ENCODE results near the gene PPARG.
"Not testable (repeated sequence)": the region's sequence is repeated elsewhere in the genome, so short reads cannot be mapped to it uniquely, and the experiment has no call there.

PPARG gene

DNA sequence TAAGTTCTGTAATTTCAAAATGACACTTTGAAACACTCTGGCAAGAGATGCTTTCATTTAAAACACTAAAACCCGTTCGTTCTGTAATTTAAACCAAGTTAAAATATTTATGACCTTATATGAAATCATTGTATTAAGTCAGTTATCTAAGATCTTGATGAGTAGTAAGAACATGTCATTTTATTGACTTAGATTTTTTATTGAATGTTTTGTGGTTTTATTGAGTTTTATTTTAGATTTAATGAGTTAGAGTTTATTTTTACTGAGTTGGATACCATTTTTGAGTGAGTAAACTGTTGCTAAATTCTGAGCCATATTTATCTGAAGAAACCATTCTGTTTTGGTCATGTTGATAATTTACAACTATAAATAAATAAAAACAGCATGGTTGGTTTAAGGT, 94.3 kb downstream of the PPARG start:
- no peak for DNase-seq

DNA sequence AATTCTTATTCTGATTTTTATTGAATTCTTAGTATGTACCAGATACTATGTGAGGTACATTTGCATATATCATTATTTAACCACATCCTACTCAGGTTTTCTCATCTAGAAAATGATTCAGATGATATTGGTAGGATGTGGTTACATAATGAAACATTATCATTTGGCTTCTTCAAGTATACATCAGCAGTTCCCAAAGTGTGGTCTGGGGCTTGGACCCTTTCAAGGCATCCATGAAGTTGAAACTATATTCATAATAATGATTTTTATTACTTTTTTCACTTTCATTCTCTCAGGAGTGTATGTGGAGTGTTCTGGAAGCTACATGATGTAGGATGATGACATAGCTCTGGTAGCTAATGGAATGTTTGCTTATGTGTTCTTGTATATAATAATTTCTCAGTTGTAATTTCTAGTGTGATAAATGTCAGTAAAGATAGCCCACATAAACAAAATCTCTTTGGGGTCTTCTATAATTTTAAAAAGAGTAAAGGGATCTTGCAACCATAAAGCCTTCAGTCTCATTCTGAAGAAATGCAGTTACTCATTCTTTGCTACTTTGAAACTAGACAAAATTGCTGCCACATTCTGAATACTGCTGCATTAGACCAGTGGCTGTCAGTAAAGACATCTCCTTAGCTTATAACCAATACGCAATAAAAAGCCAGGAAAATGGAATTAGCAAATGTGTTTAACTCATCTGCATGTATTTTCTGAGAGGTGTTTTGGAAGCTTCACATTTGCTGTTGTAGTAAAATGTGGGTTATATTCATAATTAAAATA, 95.8 kb downstream of the PPARG start:
- DNase-seq: no peak

- DNase-seq: not testable (repeated sequence)
Observed at GRCh38 chr3:12386514-12387291, 97.8 kb downstream of the PPARG start.

- DNase-seq: no peak
Observed at GRCh38 chr3:12388185-12388584, 99.3 kb downstream of the PPARG start.

- no peak for DNase-seq
Observed at GRCh38 chr3:12392101-12392878, 103.4 kb downstream of the PPARG start.

- DNase-seq: no peak
Observed at GRCh38 chr3:12393894-12394293, 105.0 kb downstream of the PPARG start.

- DNase-seq: no peak
Observed at GRCh38 chr3:12394569-12395271, 105.8 kb downstream of the PPARG start.

GRCh38 chr3:12395349-12396012, 106.6 kb downstream of the PPARG start:
- DNase-seq: no peak

GRCh38 chr3:12396471-12396870, 107.6 kb downstream of the PPARG start:
- DNase-seq: no peak

- DNase-seq: no peak
Observed at GRCh38 chr3:12399226-12399625, 110.4 kb downstream of the PPARG start.

DNA sequence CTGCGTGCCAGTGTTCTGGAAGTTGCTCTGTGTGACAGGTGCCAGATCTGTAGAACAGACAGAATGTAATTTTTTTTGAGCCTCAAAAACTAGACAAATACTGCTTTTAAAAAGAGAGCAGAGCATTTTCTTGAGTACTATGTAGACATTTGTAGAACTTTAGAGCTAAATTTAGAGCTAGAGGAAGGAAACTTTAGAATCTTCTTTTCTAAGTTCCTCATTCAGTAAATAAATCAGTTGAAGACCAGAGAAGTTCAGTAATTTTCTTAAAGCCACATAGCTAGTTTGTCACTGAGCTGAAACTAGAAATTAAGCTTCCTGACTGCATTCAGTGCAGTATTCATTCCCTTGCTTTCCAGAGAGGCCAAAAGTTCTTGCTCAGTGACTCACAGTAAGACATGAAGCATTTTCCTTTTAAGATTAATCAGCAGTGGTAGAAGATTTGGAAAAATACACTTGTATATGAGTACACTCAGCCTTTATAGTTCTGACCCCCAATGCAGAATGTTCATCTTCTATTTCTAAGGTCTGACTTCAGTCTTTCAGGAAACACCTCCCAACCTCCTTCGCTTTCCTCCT, 111.8 kb downstream of the PPARG start:
- DNase-seq: no peak

GRCh38 chr3:12401208-12401607, 112.3 kb downstream of the PPARG start:
- DNase-seq: no peak

- DNase-seq: no peak
Observed at GRCh38 chr3:12405432-12406272, 116.8 kb downstream of the PPARG start.

GRCh38 chr3:12408984-12409683, 120.3 kb downstream of the PPARG start:
- no peak for DNase-seq

DNA sequence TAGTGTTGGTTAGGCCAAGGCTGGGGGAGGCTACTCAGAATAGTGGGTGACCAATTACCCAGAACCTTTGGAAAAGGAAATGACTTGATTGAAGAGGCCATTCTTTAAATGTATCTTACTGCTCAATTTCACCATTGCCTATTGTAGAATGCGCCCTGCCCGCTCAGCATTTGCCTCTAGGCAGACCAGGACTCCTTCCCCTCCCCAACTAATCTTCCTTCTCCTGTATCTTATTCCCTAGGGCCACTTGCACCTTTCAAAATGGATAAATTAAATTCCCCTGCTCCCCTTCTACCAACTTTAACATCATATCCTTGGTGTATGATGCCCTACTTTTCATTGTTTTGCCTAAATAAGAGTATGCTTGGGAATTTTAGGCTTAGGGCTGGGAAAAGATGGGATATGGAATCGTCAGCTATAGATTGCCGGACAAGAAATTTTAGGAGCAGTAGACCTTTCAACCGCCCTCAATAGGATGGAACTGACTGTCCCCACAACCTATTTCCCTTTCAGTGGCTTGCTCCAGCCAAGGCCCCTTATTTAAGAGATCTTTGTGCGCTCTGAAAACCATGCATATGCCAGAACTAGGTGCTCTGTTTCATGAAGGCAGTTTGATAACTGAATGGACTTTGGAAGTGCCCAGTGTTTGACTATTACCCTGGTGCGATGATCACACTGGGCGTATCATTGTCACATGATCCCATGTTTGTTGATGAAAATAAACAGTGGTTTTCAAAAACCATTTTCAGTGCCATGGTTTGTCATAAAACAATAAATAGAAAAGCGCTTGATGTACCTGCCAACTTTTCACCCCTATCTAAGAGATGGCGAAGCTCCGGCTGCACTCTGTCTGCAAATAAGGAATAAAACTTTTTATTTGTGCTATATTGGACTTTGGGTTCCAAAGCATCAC, 121.1 kb downstream of the PPARG start:
- DNase-seq: no peak

DNA sequence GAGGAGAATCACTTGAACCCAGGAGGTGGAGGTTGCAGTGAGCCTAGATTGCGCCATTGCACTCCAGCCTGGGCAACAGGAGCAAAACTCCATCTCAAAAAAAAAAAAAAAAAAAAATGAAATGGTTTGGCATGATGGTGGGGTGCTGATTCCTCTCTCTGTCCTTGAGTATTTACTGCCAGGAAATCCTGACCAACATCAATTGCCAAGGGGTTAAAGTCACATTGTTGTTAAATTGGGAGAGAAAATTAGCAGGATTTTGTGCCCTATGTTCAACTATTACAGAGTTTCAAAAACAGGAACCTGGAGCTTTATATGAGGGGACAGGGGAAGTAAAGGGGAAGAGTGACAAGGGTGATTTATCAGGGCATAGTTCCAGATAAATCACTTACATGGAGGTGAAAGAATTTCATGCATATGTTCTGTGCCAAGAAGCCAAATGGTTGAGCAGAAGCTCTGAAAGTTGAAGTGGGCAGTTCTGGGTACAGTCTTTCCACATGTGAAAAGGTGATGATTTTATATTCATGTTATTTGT, 124.9 kb downstream of the PPARG start:
- DNase-seq: no peak

- DNase-seq: no peak
Observed at GRCh38 chr3:12415014-12415680, 126.3 kb downstream of the PPARG start.

DNA sequence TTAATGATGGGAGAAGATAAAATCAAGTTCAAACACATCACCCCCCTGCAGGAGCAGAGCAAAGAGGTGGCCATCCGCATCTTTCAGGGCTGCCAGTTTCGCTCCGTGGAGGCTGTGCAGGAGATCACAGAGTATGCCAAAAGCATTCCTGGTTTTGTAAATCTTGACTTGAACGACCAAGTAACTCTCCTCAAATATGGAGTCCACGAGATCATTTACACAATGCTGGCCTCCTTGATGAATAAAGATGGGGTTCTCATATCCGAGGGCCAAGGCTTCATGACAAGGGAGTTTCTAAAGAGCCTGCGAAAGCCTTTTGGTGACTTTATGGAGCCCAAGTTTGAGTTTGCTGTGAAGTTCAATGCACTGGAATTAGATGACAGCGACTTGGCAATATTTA, 127.9 kb downstream of the PPARG start:
- no peak for DNase-seq

All from NCI-H1092 (cell line).